Subcutaneous abdominal adipose tissue (tissue), 5 donors: ENCODE measurements around the gene HEY2.
"Not testable (repeated sequence)": the region's sequence is repeated elsewhere in the genome, so short reads cannot be mapped to it uniquely, and the experiment has no call there.

Experiments
- H3K27ac ChIP-seq: one replicate; pipeline ENCODE4 v1.7.0; 2013; ENCODE audit warnings: low read depth, mild to moderate bottlenecking, inconsistent platforms, low read length, moderate library complexity
- H3K27me3 ChIP-seq, 5 donors: one replicate each; pipeline ENCODE4 v1.7.0; 2013; ENCODE audit warnings: low read length in 5 of 5, inconsistent platforms in 1 of 5; ENCODE audit not compliant: control insufficient read depth in 5 of 5, insufficient read depth in 4 of 5
- H3K36me3 ChIP-seq, 5 donors: one replicate each; pipeline ENCODE4 v1.7.0; 2013; ENCODE audit warnings: low read length in 5 of 5; ENCODE audit not compliant: control insufficient read depth in 5 of 5, insufficient read depth in 5 of 5
- H3K4me1 ChIP-seq, 5 donors: one replicate each; pipeline ENCODE4 v1.7.0; 2013; ENCODE audit warnings: low read length in 5 of 5, mild to moderate bottlenecking in 3 of 5, moderate library complexity in 1 of 5; ENCODE audit not compliant: control insufficient read depth in 5 of 5, insufficient read depth in 5 of 5
- H3K4me3 ChIP-seq, 5 donors: one replicate each; pipeline ENCODE4 v1.7.0; 2013; ENCODE audit warnings: low read length in 5 of 5, low read depth in 1 of 5
- H3K9ac ChIP-seq, 5 donors: one replicate each; pipeline ENCODE4 v1.7.0; 2013; ENCODE audit warnings: low read length in 5 of 5, mild to moderate bottlenecking in 4 of 5, moderate library complexity in 3 of 5
- H3K9me3 ChIP-seq, 5 donors: one replicate each; pipeline ENCODE4 v1.7.0; 2013; ENCODE audit warnings: low read length in 5 of 5; ENCODE audit not compliant: control insufficient read depth in 5 of 5
- donor health status: healthy.
- donor health status: healthy.
- donor health status: healthy.
- donor health status: healthy.
- donor health status: healthy.

HEY2 gene

GRCh38 chr6:125749173-125749864, at the start of gene HEY2:
Gene HEY2 (plus strand): TSS chr6:125749632. CDS start chr6:125749777, 145 bp downstream.
- Histone ChIP-seq H3K27ac (peak within 1 kb of the TSS; percentile 81), H3K27me3 (peaks cover 0 to 16% (median 8%) of the 10 kb centered on the region in 5 donors), H3K4me3 (peak within 1 kb of the TSS; percentile 72 to 91 (median 80)), H3K4me1 (peaks cover 6 to 41% (median 33%) of the 10 kb centered on the region in 5 donors), H3K36me3 (no peaks in the 10 kb centered on the region), H3K9me3 (no peaks in the 10 kb centered on the region), H3K9ac (peak within 1 kb of the TSS; percentile 63 to 78 (median 72))

- H3K27me3 ChIP-seq: no peaks in the 10 kb centered on the region
- H3K9ac ChIP-seq: no peak overlapping the region
- no peak overlapping the region for H3K27ac ChIP-seq
- H3K4me1 ChIP-seq: no peaks in the 10 kb centered on the region
- H3K36me3 ChIP-seq: no peaks in the 10 kb centered on the region
- H3K9me3 ChIP-seq: no peaks in the 10 kb centered on the region
- H3K4me3 ChIP-seq: no peak overlapping the region
These were observed 48.7 kb upstream of the HEY2 start for GRCh38 chr6:125700581-125701353.

DNA sequence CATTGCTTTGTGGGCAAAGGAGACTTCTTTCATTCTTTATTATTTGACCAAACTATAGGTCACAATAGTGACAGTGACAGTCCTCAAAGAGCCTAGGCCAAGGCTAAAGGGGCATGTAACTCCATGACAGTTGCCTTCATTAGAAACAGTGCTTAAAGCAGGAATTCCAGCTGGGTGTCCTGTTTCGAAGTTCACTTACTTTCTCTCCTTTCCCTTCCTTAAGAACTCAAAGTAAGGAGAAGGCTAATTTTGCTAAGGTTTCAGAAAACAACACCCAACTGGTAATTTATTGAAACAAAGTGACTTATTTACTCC, 48.1 kb upstream of the HEY2 start:
- Histone ChIP-seq H3K36me3 (no peaks in the 10 kb centered on the region), H3K9me3 (no peaks in the 10 kb centered on the region), H3K9ac (no peak overlapping the region), H3K27me3 (no peaks in the 10 kb centered on the region), H3K4me3 (no peak overlapping the region), H3K4me1 (no peaks in the 10 kb centered on the region), H3K27ac (no peak overlapping the region)

GRCh38 chr6:125703882-125704281, 45.5 kb upstream of the HEY2 start:
- not testable (repeated sequence) for H3K9me3 ChIP-seq, H3K36me3 ChIP-seq, H3K4me1 ChIP-seq, H3K9ac ChIP-seq, H3K27me3 ChIP-seq, H3K4me3 ChIP-seq, H3K27ac ChIP-seq

DNA sequence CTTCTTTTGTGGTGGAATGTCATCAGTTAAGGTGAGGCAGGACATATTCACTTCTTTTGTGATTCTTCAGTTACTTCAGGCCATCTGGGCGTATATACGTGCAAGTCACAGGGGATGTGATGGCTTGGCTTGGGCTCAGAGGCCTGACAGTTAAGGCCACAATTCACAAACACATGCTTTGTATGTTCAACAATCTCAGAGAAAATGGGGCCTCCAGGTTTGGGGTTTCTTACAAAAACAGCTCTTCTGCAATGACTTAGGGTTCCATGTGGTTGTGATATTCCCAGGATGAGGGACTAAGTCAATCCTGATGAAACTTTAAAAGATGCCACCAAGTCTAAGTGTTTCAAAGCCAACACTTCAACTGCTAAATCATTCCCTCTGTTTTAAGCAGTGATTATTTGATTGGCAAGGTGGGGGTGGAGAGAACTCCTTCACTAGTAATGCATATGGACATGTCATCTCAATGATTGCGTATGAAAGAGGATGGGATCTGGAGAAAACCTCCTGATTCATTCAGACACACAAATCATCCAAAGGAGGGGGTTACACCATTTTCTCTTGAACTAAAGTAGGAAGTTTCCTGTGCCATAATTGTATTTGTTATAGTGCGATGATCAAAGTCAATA, 41.7 kb upstream of the HEY2 start:
- Histone ChIP-seq H3K27ac (no peak overlapping the region), H3K9ac (no peak overlapping the region), H3K9me3 (peaks cover 0 to 15% (median 9%) of the 10 kb centered on the region in 5 donors), H3K36me3 (no peaks in the 10 kb centered on the region), H3K4me3 (no peak overlapping the region), H3K4me1 (no peaks in the 10 kb centered on the region), H3K27me3 (no peaks in the 10 kb centered on the region)

- Histone ChIP-seq H3K27ac (no peak overlapping the region), H3K36me3 (no peaks in the 10 kb centered on the region), H3K27me3 (no peaks in the 10 kb centered on the region), H3K4me3 (no peak overlapping the region), H3K9ac (no peak overlapping the region), H3K9me3 (peaks cover 0 to 15% (median 9%) of the 10 kb centered on the region in 5 donors), H3K4me1 (no peaks in the 10 kb centered on the region)
These were observed 38.3 kb upstream of the HEY2 start for GRCh38 chr6:125711013-125711675.

DNA sequence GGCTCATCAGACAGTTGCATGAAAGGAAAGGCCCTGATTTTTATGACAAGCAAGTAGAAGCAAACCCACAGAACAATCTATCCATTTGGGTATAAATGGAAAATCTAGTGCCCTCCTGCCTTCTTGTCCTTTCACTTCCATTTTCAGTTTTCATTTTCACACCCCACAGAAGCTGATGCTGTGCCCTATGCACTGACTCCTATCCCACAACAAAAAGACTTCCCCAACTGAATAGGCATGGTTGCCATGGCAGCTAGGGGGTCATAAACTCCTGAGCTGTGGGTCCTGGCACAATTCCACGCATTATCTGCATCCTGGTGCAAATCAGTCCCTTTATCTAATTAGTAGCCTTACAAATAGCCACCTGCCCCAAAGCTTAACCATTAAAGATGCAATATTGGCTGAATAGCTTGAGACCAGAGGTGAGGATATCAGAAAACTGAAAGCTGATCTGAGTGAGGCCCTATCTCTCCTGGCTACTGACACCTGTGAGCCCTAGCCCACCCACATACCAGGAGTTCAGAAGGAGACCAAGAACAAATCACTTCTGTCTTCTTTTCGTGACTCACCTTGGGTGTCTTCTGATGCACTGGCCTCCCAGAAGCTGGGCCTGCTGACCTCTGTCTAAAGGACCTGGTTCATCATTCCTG, 34.9 kb upstream of the HEY2 start:
- H3K4me1 ChIP-seq: no peaks in the 10 kb centered on the region
- H3K36me3 ChIP-seq: no peaks in the 10 kb centered on the region
- no peak overlapping the region for H3K4me3 ChIP-seq
- H3K27ac ChIP-seq: no peak overlapping the region
- no peaks in the 10 kb centered on the region for H3K27me3 ChIP-seq
- no peak overlapping the region for H3K9ac ChIP-seq
- peaks cover 0 to 15% (median 9%) of the 10 kb centered on the region in 5 donors for H3K9me3 ChIP-seq

GRCh38 chr6:125717120-125717731, 32.2 kb upstream of the HEY2 start:
- Histone ChIP-seq H3K27me3 (no peaks in the 10 kb centered on the region), H3K9me3 (no peaks in the 10 kb centered on the region), H3K4me3 (no peak overlapping the region), H3K36me3 (no peaks in the 10 kb centered on the region), H3K27ac (no peak overlapping the region), H3K4me1 (no peaks in the 10 kb centered on the region), H3K9ac (no peak overlapping the region)

DNA sequence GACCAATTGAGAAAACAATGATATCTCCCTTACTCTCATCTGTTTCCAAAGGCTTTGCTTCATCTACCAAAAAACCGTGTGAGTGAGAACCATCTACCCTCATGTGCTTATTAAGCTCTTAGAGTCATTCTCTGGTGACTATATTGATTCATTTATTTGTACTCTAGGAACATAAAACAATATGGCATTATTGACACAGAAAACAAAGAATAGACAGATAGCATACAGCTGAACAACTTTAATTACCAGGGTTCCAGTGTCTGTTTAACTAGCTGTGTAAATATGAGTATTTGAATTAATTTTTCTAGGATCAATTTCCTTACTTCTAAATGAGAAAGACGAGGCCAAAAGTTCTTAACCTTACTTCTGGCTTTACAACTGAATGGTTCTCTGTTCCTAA, 31.3 kb upstream of the HEY2 start:
- Histone ChIP-seq H3K4me3 (no peak overlapping the region), H3K27ac (no peak overlapping the region), H3K9me3 (no peaks in the 10 kb centered on the region), H3K4me1 (no peaks in the 10 kb centered on the region), H3K9ac (no peak overlapping the region), H3K36me3 (no peaks in the 10 kb centered on the region), H3K27me3 (no peaks in the 10 kb centered on the region)
